Measurements from ENCODE around the gene RFC4. TPM values are rescaled to one million over a fixed set of nuclear protein-coding genes. Genes with fewer than 3 reads are reported as not detected.

Gene RFC4
- total and polyA plus RNA-seq, 2 of the 13 experiments (the other 11 are each of a cell fraction or from before 2014, with no cell fraction given), result 18.5 to 103 TPM

DNA sequence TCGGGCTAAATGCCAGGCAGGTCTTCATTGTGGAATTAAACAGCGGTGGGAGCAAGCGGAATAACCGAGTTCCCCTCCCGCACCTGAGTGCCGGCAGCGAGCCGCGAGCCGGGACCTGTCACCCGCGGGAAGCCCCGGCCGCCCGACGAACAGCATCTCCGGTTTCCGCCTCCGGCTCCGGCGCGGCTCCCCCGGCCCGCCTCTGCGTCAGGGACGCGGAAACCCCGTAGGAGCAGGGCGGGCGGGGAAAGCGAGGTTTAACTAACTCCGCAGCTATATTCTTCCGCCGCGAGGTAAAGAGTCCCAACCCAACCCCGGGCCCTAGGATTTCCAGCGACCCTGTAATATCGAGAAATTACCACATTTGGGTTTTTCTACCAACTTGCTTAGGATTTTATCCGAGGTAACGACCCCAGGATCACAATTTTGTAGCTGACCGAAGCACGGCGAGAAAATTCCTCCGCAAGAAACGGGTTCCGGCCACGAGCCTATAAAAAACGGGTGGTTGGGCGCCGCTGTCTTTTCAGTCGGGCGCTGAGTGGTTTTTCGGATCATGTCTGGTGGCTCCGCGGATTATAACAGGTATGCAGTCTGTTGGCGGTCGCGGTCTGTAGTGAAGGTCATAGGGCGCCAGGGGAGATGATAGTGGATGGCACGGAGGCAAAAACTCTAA is 23.1 kb downstream of the RFC4 start, which contains the start of gene EIF4A2 (continued):
- TF ChIP-seq ZNF136 (CRISPR knock-in tag; IDR thresholded peaks at IDR 0.05; ENCODE audit: low read depth), result peak; percentile 94
- no peak for TF ChIP-seq HNRNPH1 (optimal IDR thresholded peaks at IDR 0.05; ENCODE audit: low read depth, low read length)
- TF ChIP-seq ZNF598 (CRISPR knock-in tag; IDR thresholded peaks at IDR 0.05; ENCODE audit: borderline replicate concordance), result 0 out of 2 replicates have a peak, but pooled peaks have one; percentile 17
- TF ChIP-seq, protein P1, sequence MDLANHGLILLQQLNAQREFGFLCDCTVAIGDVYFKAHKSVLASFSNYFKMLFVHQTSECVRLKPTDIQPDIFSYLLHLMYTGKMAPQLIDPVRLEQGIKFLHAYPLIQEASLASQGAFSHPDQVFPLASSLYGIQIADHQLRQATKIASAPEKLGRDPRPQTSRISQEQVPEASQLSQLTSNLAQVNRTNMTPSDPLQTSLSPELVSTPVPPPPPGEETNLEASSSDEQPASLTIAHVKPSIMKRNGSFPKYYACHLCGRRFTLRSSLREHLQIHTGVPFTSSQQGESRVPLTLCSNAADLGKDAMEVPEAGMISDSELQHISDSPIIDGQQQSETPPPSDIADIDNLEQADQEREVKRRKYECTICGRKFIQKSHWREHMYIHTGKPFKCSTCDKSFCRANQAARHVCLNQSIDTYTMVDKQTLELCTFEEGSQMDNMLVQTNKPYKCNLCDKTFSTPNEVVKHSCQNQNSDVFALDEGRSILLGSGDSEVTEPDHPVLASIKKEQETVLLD (CRISPR knock-in tag; IDR thresholded peaks at IDR 0.05; ENCODE audit: low read depth), result peak; percentile 98
- 0 out of 2 replicates have a peak, but pooled peaks have one; percentile 46 for TF ChIP-seq ZNF672 (CRISPR knock-in tag; IDR thresholded peaks at IDR 0.05)
- peak; percentile 48; the same call in 1 of the 2 replicates for TF ChIP-seq RXRA (CRISPR knock-in tag; IDR thresholded peaks at IDR 0.05)
- no peak for TF ChIP-seq ZSCAN21 (CRISPR knock-in tag; IDR thresholded peaks at IDR 0.05; ENCODE audit: borderline replicate concordance)
- peak; percentile 80 for TF ChIP-seq CCAR2 (optimal IDR thresholded peaks at IDR 0.05; ENCODE audit: low read depth, low read length)
- TF ChIP-seq, protein P2, sequence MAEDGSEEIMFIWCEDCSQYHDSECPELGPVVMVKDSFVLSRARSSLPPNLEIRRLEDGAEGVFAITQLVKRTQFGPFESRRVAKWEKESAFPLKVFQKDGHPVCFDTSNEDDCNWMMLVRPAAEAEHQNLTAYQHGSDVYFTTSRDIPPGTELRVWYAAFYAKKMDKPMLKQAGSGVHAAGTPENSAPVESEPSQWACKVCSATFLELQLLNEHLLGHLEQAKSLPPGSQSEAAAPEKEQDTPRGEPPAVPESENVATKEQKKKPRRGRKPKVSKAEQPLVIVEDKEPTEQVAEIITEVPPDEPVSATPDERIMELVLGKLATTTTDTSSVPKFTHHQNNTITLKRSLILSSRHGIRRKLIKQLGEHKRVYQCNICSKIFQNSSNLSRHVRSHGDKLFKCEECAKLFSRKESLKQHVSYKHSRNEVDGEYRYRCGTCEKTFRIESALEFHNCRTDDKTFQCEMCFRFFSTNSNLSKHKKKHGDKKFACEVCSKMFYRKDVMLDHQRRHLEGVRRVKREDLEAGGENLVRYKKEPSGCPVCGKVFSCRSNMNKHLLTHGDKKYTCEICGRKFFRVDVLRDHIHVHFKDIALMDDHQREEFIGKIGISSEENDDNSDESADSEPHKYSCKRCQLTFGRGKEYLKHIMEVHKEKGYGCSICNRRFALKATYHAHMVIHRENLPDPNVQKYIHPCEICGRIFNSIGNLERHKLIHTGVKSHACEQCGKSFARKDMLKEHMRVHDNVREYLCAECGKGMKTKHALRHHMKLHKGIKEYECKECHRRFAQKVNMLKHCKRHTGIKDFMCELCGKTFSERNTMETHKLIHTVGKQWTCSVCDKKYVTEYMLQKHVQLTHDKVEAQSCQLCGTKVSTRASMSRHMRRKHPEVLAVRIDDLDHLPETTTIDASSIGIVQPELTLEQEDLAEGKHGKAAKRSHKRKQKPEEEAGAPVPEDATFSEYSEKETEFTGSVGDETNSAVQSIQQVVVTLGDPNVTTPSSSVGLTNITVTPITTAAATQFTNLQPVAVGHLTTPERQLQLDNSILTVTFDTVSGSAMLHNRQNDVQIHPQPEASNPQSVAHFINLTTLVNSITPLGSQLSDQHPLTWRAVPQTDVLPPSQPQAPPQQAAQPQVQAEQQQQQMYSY (CRISPR knock-in tag; IDR thresholded peaks at IDR 0.05), result 0 out of 2 replicates have a peak, but pooled peaks have one; percentile 13
- peak; percentile 64 for TF ChIP-seq SALL1 (CRISPR knock-in tag; IDR thresholded peaks at IDR 0.05)
- TF ChIP-seq, protein P3, sequence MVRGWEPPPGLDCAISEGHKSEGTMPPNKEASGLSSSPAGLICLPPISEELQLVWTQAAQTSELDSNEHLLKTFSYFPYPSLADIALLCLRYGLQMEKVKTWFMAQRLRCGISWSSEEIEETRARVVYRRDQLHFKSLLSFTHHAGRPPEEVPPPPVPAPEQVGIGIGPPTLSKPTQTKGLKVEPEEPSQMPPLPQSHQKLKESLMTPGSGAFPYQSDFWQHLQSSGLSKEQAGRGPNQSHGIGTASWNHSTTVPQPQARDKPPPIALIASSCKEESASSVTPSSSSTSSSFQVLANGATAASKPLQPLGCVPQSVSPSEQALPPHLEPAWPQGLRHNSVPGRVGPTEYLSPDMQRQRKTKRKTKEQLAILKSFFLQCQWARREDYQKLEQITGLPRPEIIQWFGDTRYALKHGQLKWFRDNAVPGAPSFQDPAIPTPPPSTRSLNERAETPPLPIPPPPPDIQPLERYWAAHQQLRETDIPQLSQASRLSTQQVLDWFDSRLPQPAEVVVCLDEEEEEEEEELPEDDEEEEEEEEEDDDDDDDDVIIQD (CRISPR knock-in tag; IDR thresholded peaks at IDR 0.05; ENCODE audit: low read depth), result peak; percentile 90; the same call in 1 of the 2 replicates
- peak; percentile 14; the same call in 1 of the 2 replicates for TF ChIP-seq BORCS8-MEF2B (CRISPR knock-in tag; IDR thresholded peaks at IDR 0.05)
- peak; percentile 79; the same call in 1 of the 2 replicates for TF ChIP-seq NFKB2 (CRISPR knock-in tag; IDR thresholded peaks at IDR 0.05; ENCODE audit: borderline replicate concordance)
- no peak for TF ChIP-seq ZNF670 (CRISPR knock-in tag; IDR thresholded peaks at IDR 0.05; ENCODE audit: borderline replicate concordance)
- TF ChIP-seq, protein P4, sequence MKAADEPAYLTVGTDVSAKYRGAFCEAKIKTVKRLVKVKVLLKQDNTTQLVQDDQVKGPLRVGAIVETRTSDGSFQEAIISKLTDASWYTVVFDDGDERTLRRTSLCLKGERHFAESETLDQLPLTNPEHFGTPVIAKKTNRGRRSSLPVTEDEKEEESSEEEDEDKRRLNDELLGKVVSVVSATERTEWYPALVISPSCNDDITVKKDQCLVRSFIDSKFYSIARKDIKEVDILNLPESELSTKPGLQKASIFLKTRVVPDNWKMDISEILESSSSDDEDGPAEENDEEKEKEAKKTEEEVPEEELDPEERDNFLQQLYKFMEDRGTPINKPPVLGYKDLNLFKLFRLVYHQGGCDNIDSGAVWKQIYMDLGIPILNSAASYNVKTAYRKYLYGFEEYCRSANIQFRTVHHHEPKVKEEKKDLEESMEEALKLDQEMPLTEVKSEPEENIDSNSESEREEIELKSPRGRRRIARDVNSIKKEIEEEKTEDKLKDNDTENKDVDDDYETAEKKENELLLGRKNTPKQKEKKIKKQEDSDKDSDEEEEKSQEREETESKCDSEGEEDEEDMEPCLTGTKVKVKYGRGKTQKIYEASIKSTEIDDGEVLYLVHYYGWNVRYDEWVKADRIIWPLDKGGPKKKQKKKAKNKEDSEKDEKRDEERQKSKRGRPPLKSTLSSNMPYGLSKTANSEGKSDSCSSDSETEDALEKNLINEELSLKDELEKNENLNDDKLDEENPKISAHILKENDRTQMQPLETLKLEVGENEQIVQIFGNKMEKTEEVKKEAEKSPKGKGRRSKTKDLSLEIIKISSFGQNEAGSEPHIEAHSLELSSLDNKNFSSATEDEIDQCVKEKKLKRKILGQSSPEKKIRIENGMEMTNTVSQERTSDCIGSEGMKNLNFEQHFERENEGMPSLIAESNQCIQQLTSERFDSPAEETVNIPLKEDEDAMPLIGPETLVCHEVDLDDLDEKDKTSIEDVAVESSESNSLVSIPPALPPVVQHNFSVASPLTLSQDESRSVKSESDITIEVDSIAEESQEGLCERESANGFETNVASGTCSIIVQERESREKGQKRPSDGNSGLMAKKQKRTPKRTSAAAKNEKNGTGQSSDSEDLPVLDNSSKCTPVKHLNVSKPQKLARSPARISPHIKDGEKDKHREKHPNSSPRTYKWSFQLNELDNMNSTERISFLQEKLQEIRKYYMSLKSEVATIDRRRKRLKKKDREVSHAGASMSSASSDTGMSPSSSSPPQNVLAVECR (CRISPR knock-in tag; IDR thresholded peaks at IDR 0.05; ENCODE audit: borderline replicate concordance), result peak; percentile 84
- TF ChIP-seq ZNF101 (CRISPR knock-in tag; IDR thresholded peaks at IDR 0.05; ENCODE audit: borderline replicate concordance, low read depth), result peak; percentile 29; the same call in 1 of the 2 replicates
- peak; percentile 68; the same call in 1 of the 2 replicates for TF ChIP-seq PHF21A (CRISPR knock-in tag; IDR thresholded peaks at IDR 0.05)

All from HepG2 (cell line).